HepG2 (cell line): Measurements from ENCODE around the gene GLUD1. TPM values are rescaled to one million over a fixed set of nuclear protein-coding genes. Genes with fewer than 3 reads are reported as not detected.
A peak's percentile ranks its signal among the peaks of the same experiment; 100 is the strongest.

Experiments
- CCDC6 ChIP-seq: sonication (generic); formaldehyde crosslinking; IDR thresholded peaks from 2 replicates; pipeline ENCODE4 v1.8.1; 2022; ENCODE audit warnings: mild to moderate bottlenecking, missing genetic modification reagents, moderate library complexity
- DPF2 ChIP-seq: sonication (generic); formaldehyde crosslinking; IDR thresholded peaks from 2 replicates; pipeline ENCODE4 v1.4.0; 2020; ENCODE audit warnings: mild to moderate bottlenecking, low read depth, missing genetic modification reagents, borderline replicate concordance
- EEA1 ChIP-seq: sonication (generic); formaldehyde crosslinking; IDR thresholded peaks from 2 replicates; pipeline ENCODE4 v1.5.1; 2020; ENCODE audit warnings: mild to moderate bottlenecking, missing genetic modification reagents, borderline replicate concordance
- MLLT10 ChIP-seq: sonication (generic); formaldehyde crosslinking; IDR thresholded peaks from 2 replicates; pipeline ENCODE4 v1.4.0; 2020; ENCODE audit warnings: missing genetic modification reagents
- MTF2 ChIP-seq: sonication (generic); formaldehyde crosslinking; IDR thresholded peaks from 2 replicates; pipeline ENCODE4 v1.5.0; 2020; ENCODE audit warnings: missing genetic modification reagents, borderline replicate concordance
- MZF1 ChIP-seq: sonication (generic); formaldehyde crosslinking; IDR thresholded peaks from 2 replicates; pipeline ENCODE4 v1.8.1; 2023; ENCODE audit warnings: mild to moderate bottlenecking, missing genetic modification reagents, borderline replicate concordance
- RBM39 ChIP-seq: fragments of 200-400 bp; formaldehyde crosslinking; IDR thresholded peaks from one replicate; pipeline ENCODE4 v1.6.1; 2018; ENCODE audit warnings: antibody characterized with exemption, mild to moderate bottlenecking, low read depth, low read length; ENCODE audit not compliant: poor library complexity, severe bottlenecking
- SATB2 ChIP-seq: sonication (generic); formaldehyde crosslinking; IDR thresholded peaks from 2 replicates; pipeline ENCODE4 v1.5.0; 2020; ENCODE audit warnings: missing genetic modification reagents
- SKI ChIP-seq: fragments of 450-650 bp; IDR thresholded peaks from one replicate; pipeline ENCODE4 v1.6.1; 2018; ENCODE audit warnings: mild to moderate bottlenecking; ENCODE audit not compliant: partially characterized antibody
- SMAD1 ChIP-seq: sonication (generic); formaldehyde crosslinking; IDR thresholded peaks from 2 replicates; pipeline ENCODE4 v1.4.0; 2020; ENCODE audit warnings: missing genetic modification reagents, low read depth, mild to moderate bottlenecking, borderline replicate concordance
- ZNF260 ChIP-seq: sonication (generic); formaldehyde crosslinking; IDR thresholded peaks from 2 replicates; pipeline ENCODE4 v1.4.0; 2020; ENCODE audit warnings: missing genetic modification reagents, low read depth, mild to moderate bottlenecking, borderline replicate concordance
- ZNF724P ChIP-seq: sonication (generic); formaldehyde crosslinking; IDR thresholded peaks from 2 replicates; pipeline ENCODE4 v1.8.0; 2022; ENCODE audit warnings: missing genetic modification reagents, borderline replicate concordance
- polyA plus RNA-seq, 8 experiments: library from polyadenylated mRNA; depleted of rRNA in 3 of 8; stranded (reverse) in 7 of 8; unstranded in 1 of 8; fragments of >200 nt; fragmentation: Illumina TruSeq in 4 of 8; extraction: Trizol in 4 of 8; gene quantifications; 2 replicates each; pipeline versions ENCODE4 v1.2.1 to v1.2.3, GENCODE V29; 2011 to 2016; ENCODE audit warnings: low read depth in 4 of 8, missing spikeins in 1 of 8, mixed read lengths in 1 of 8; ENCODE audit not compliant: insufficient read depth in 1 of 8
- total RNA-seq, 5 experiments: library from RNA; depleted of rRNA; stranded (reverse); fragments of >200 nt; fragmentation: Illumina TruSeq; extraction: Trizol; gene quantifications; 2 replicates each; pipeline ENCODE4 v1.2.3, GENCODE V29; 2016; ENCODE audit warnings: low read depth in 1 of 5
- TF ChIP-seq, protein P1 (sequence below): sonication (generic); formaldehyde crosslinking; IDR thresholded peaks from 2 replicates; pipeline ENCODE4 v1.5.0; 2020; ENCODE audit warnings: mild to moderate bottlenecking, missing genetic modification reagents, borderline replicate concordance
- TF ChIP-seq, protein P2 (sequence below): IDR thresholded peaks from 2 replicates; pipeline ENCODE4 v1.6.1; 2016; ENCODE audit warnings: low read depth, borderline replicate concordance
- TF ChIP-seq, protein P3 (sequence below): sonication (generic); formaldehyde crosslinking; IDR thresholded peaks from 2 replicates; pipeline ENCODE4 v1.8.0; 2022; ENCODE audit warnings: mild to moderate bottlenecking, missing genetic modification reagents; ENCODE audit not compliant: insufficient replicate concordance
- TF ChIP-seq, protein P4 (sequence below): sonication (generic); formaldehyde crosslinking; IDR thresholded peaks from 2 replicates; pipeline ENCODE4 v1.5.1; 2020; ENCODE audit warnings: mild to moderate bottlenecking, missing genetic modification reagents, moderate library complexity
- TF ChIP-seq, protein P5 (sequence below): sonication (generic); formaldehyde crosslinking; IDR thresholded peaks from 2 replicates; pipeline ENCODE4 v1.9.0; 2022; ENCODE audit warnings: low read depth, missing genetic modification reagents
- TF ChIP-seq, protein P6 (sequence below): fragments of 450-650 bp; IDR thresholded peaks from 2 replicates; pipeline ENCODE4 v1.6.1; 2016
- TF ChIP-seq, protein P7 (sequence below): sonication (generic); formaldehyde crosslinking; IDR thresholded peaks from 2 replicates; pipeline ENCODE4 v1.4.0; 2020; ENCODE audit warnings: missing genetic modification reagents

The GLUD1 gene
- total and polyA plus RNA-seq, 2 of the 13 experiments (the other 11 are each of a cell fraction or from before 2014, with no cell fraction given): 301 to 798 TPM

DNA sequence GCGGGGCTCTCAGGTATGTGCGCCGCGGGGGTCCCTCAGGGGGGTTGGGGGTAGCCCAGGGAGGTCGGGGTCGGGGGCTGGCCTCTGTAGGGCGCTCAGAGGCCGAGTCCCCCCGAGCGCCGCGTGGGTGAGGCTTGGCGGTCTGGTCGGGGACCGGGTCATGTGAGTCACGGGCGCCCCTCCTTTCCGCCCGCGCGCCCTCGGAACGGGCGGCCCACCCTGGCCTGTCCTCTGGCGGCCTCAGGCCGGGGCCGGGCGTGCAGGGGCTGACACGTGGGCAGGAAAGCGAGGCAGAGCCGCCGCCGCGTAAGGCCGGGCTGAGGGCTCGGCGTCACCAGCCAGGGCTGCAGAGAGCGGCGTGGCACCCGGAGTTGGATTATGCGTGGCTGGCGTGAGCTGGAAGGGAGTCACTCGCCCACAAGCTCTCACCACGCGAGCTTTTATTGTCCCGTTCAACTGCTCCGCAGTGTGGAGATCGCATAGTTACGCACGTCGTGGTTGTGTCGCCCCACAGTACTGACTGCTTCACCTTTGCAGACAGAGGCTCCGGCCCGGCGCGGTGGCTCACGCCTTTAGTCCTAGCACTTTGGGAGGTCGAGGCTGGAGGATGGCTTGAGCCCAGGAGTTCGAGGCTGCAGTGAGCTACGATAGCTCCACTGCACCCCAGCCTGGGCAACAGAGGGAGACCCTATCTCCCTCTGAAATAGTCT, 748 bp upstream of the GLUD1 start (continued):
- TF ChIP-seq DPF2 (CRISPR knock-in tag) (no peak), ZNF260 (CRISPR knock-in tag) (no peak), ZNF724P (peak; percentile 69; the same call in 1 of the 2 replicates), SKI (no peak), MZF1 (CRISPR knock-in tag) (no peak), MTF2 (CRISPR knock-in tag) (no peak), SMAD1 (CRISPR knock-in tag) (0 out of 2 replicates have a peak, but pooled peaks have one; percentile 47), CCDC6 (no peak), MLLT10 (CRISPR knock-in tag) (no peak), EEA1 (CRISPR knock-in tag) (peak; percentile 94; the same call in 1 of the 2 replicates), SATB2 (0 out of 2 replicates have a peak, but pooled peaks have one; percentile 46), RBM39 (peak; percentile 75)
- TF ChIP-seq, protein P1, sequence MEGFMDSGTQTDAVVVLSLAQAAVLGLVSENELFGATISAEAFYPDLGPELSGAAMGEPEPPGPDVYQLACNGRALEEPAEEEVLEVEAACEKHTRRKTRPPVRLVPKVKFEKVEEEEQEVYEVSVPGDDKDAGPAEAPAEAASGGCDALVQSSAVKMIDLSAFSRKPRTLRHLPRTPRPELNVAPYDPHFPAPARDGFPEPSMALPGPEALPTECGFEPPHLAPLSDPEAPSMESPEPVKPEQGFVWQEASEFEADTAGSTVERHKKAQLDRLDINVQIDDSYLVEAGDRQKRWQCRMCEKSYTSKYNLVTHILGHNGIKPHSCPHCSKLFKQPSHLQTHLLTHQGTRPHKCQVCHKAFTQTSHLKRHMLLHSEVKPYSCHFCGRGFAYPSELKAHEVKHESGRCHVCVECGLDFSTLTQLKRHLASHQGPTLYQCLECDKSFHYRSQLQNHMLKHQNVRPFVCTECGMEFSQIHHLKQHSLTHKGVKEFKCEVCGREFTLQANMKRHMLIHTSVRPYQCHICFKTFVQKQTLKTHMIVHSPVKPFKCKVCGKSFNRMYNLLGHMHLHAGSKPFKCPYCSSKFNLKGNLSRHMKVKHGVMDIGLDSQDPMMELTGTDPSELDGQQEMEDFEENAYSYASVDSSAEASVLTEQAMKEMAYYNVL (CRISPR knock-in tag): no peak
- TF ChIP-seq, protein P2, sequence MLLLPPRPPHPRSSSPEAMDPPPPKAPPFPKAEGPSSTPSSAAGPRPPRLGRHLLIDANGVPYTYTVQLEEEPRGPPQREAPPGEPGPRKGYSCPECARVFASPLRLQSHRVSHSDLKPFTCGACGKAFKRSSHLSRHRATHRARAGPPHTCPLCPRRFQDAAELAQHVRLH (CRISPR knock-in tag): peak; percentile 88; the same call in 1 of the 2 replicates
- TF ChIP-seq, protein P3, sequence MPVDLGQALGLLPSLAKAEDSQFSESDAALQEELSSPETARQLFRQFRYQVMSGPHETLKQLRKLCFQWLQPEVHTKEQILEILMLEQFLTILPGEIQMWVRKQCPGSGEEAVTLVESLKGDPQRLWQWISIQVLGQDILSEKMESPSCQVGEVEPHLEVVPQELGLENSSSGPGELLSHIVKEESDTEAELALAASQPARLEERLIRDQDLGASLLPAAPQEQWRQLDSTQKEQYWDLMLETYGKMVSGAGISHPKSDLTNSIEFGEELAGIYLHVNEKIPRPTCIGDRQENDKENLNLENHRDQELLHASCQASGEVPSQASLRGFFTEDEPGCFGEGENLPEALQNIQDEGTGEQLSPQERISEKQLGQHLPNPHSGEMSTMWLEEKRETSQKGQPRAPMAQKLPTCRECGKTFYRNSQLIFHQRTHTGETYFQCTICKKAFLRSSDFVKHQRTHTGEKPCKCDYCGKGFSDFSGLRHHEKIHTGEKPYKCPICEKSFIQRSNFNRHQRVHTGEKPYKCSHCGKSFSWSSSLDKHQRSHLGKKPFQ (CRISPR knock-in tag): no peak
- TF ChIP-seq, protein P4, sequence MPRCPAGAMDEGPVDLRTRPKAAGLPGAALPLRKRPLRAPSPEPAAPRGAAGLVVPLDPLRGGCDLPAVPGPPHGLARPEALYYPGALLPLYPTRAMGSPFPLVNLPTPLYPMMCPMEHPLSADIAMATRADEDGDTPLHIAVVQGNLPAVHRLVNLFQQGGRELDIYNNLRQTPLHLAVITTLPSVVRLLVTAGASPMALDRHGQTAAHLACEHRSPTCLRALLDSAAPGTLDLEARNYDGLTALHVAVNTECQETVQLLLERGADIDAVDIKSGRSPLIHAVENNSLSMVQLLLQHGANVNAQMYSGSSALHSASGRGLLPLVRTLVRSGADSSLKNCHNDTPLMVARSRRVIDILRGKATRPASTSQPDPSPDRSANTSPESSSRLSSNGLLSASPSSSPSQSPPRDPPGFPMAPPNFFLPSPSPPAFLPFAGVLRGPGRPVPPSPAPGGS (CRISPR knock-in tag): peak; percentile 81
- TF ChIP-seq, protein P5, sequence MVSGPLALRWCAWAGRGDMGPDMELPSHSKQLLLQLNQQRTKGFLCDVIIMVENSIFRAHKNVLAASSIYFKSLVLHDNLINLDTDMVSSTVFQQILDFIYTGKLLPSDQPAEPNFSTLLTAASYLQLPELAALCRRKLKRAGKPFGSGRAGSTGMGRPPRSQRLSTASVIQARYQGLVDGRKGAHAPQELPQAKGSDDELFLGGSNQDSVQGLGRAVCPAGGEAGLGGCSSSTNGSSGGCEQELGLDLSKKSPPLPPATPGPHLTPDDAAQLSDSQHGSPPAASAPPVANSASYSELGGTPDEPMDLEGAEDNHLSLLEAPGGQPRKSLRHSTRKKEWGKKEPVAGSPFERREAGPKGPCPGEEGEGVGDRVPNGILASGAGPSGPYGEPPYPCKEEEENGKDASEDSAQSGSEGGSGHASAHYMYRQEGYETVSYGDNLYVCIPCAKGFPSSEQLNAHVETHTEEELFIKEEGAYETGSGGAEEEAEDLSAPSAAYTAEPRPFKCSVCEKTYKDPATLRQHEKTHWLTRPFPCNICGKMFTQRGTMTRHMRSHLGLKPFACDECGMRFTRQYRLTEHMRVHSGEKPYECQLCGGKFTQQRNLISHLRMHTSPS (CRISPR knock-in tag): no peak
- TF ChIP-seq, protein P6, sequence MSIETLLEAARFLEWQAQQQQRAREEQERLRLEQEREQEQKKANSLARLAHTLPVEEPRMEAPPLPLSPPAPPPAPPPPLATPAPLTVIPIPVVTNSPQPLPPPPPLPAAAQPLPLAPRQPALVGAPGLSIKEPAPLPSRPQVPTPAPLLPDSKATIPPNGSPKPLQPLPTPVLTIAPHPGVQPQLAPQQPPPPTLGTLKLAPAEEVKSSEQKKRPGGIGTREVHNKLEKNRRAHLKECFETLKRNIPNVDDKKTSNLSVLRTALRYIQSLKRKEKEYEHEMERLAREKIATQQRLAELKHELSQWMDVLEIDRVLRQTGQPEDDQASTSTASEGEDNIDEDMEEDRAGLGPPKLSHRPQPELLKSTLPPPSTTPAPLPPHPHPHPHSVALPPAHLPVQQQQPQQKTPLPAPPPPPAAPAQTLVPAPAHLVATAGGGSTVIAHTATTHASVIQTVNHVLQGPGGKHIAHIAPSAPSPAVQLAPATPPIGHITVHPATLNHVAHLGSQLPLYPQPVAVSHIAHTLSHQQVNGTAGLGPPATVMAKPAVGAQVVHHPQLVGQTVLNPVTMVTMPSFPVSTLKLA: peak; percentile 68
- TF ChIP-seq, protein P7, sequence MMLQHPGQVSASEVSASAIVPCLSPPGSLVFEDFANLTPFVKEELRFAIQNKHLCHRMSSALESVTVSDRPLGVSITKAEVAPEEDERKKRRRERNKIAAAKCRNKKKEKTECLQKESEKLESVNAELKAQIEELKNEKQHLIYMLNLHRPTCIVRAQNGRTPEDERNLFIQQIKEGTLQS (CRISPR knock-in tag): peak; percentile 57; the same call in 1 of the 2 replicates
